GM23338 (cell line): ENCODE measurements around the gene GNA15. TPM values are rescaled to one million over a fixed set of nuclear protein-coding genes. Genes with fewer than 3 reads are reported as not detected.

Source experiments
- ATAC-seq: fragments of 200-7000 bp; cut with Tn5 transposase; 3 replicates; pipeline ENCODE4 v1.9.1; 2020
- DNase-seq: peaks from one replicate; pipeline ENCODE4 v3.0.0-alpha.2; 2015; ENCODE audit warnings: low spot score
- H2AFZ ChIP-seq: fragments of 200-600 bp; sonication (generic); 2 replicates; pipeline ENCODE4 v1.8.0; 2016; ENCODE audit warnings: antibody characterized with exemption, mild to moderate bottlenecking, moderate library complexity
- H3F3A ChIP-seq: fragments of 200-600 bp; sonication (generic); replicated peaks from 2 replicates; pipeline ENCODE4 v1.8.0; 2017; ENCODE audit warnings: antibody characterized with exemption, mixed run types, low read depth
- H3K27ac ChIP-seq: fragments of 200-600 bp; sonication (generic); 2 replicates; pipeline ENCODE4 v1.6.1; 2016; ENCODE audit warnings: low read depth
- H3K27me3 ChIP-seq: fragments of 200-600 bp; sonication (generic); 2 replicates; pipeline ENCODE4 v1.8.0; 2016; ENCODE audit warnings: mild to moderate bottlenecking, mixed run types, moderate library complexity; ENCODE audit not compliant: insufficient read depth
- H3K36me3 ChIP-seq: fragments of 200-600 bp; sonication (generic); 2 replicates; pipeline ENCODE4 v1.8.0; 2016; ENCODE audit warnings: mild to moderate bottlenecking; ENCODE audit not compliant: insufficient read depth
- H3K4me1 ChIP-seq: fragments of 200-600 bp; sonication (generic); 2 replicates; pipeline ENCODE4 v1.8.0; 2016; ENCODE audit warnings: mild to moderate bottlenecking, moderate library complexity; ENCODE audit not compliant: insufficient read depth
- H3K4me2 ChIP-seq: fragments of 200-600 bp; sonication (generic); 2 replicates; pipeline ENCODE4 v1.7.1; 2017; ENCODE audit warnings: mixed run types
- H3K4me3 ChIP-seq: fragments of 200-600 bp; sonication (generic); 2 replicates; pipeline ENCODE4 v1.6.1; 2016; ENCODE audit warnings: mixed run types
- H3K79me2 ChIP-seq: fragments of 200-600 bp; sonication (generic); replicated peaks from 2 replicates; pipeline ENCODE4 v1.8.0; 2017; ENCODE audit warnings: mild to moderate bottlenecking; ENCODE audit not compliant: insufficient read depth
- H3K9me2 ChIP-seq: fragments of 200-600 bp; sonication (generic); 2 replicates; pipeline ENCODE4 v1.8.0; 2017; ENCODE audit not compliant: insufficient read depth
- H4K20me1 ChIP-seq: fragments of 200-600 bp; sonication (generic); replicated peaks from 2 replicates; pipeline ENCODE4 v1.8.0; 2017; ENCODE audit warnings: mild to moderate bottlenecking; ENCODE audit not compliant: insufficient read depth
- H3K27ac Mint-ChIP-seq: 2 replicates; pipeline ENCODE4 v1.8.0; 2020; ENCODE audit warnings: inconsistent platforms, mild to moderate bottlenecking, moderate library complexity, mixed read lengths
- H3K27me3 Mint-ChIP-seq: 3 replicates; pipeline ENCODE4 v1.8.0; 2022; ENCODE audit warnings: low read depth, mild to moderate bottlenecking, moderate library complexity, mixed read lengths, inconsistent platforms; ENCODE audit not compliant: insufficient read depth, poor library complexity
- H3K36me3 Mint-ChIP-seq: 3 replicates; pipeline ENCODE4 v1.8.0; 2021; ENCODE audit warnings: low read depth, mild to moderate bottlenecking, inconsistent platforms, moderate library complexity, mixed read lengths
- H3K4me1 Mint-ChIP-seq: 3 replicates; pipeline ENCODE4 v1.8.0; 2020; ENCODE audit warnings: mild to moderate bottlenecking, inconsistent platforms, mixed read lengths
- H3K4me3 Mint-ChIP-seq: 3 replicates; pipeline ENCODE4 v1.8.0; 2021; ENCODE audit warnings: moderate library complexity, mild to moderate bottlenecking, inconsistent platforms, mixed read lengths
- H3K9me3 Mint-ChIP-seq: 3 replicates; pipeline ENCODE4 v1.8.0; 2020; ENCODE audit warnings: moderate library complexity, mild to moderate bottlenecking, inconsistent platforms, mixed read lengths
- EZH2phosphoT487 ChIP-seq: fragments of 200-600 bp; sonication (generic); IDR thresholded peaks from one replicate; pipeline ENCODE4 v1.8.1; 2018; ENCODE audit warnings: antibody characterized with exemption; ENCODE audit not compliant: unreplicated experiment
- polyA plus RNA-seq: library from polyadenylated mRNA; unstranded; fragments of >200 nt; fragmentation: Nextera tagmentation; extraction: Ambion mirVana; gene quantifications from 2 replicates; pipeline ENCODE4 v1.2.1, GENCODE V29; 2016
- total RNA-seq: library from RNA; depleted of rRNA; stranded (reverse); fragments of >200 nt; shearing (Covaris generic); gene quantifications from 2 replicates; pipeline ENCODE4 v1.2.3, GENCODE V29; 2014
- TF ChIP-seq, protein P1 (sequence below): fragments of 250-450 bp; sonication (Bioruptor Pico); IDR thresholded peaks from 2 replicates; pipeline ENCODE4 v1.5.0; 2020; ENCODE audit warnings: mild to moderate bottlenecking, moderate library complexity
- TF ChIP-seq, protein P2 (sequence below), 2 experiments: fragments of 200-600 bp in 1 of 2; sonication (generic) in 1 of 2; conservative IDR thresholded peaks; 2 replicates each; pipeline versions ENCODE4 v1.5.1 to v1.6.1; 2016 to 2017; ENCODE audit warnings: antibody characterized with exemption in 2 of 2, low read depth in 2 of 2, mild to moderate bottlenecking in 2 of 2, moderate library complexity in 1 of 2
- TF ChIP-seq, protein P3 (sequence below): IDR thresholded peaks from one replicate; pipeline ENCODE4 v1.6.1; 2018; ENCODE audit warnings: antibody characterized with exemption; ENCODE audit not compliant: unreplicated experiment

GNA15 gene
- total and polyA plus RNA-seq, 2 experiments from 2014 or later, result 0.14 to 0.31 TPM

DNA sequence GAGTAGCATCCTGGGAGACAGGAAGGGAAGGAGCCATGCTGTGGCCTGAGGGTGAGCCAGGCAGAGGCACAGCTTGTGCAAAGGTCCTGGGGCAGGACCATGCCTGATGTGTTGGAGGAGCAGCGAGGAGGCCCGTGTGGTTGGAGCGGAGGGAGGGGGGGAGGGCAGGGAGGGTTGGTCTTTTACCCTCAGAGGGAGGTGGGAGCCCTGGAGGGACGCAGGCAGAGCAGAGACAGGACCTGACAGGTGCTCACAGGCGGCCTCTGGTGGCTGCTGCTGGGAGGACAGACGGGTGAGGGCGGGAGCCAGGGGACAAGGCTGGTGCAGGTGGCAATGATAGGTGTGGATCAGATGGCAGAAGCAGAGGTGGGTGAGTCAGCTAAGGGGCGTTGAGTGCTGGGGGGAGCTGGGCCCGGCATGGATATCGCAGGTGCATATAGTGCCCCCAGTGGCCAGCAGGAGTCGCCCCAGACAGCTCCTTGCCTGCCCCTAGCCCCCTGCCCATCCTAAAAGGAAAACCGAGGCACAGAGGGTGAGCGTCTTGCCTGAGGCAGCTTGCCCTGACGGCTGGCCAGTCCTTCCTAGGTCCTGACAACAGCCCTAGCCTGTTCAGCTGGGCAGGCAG is 9.8 kb upstream of the GNA15 start (continued):
- TF ChIP-seq, protein P1, sequence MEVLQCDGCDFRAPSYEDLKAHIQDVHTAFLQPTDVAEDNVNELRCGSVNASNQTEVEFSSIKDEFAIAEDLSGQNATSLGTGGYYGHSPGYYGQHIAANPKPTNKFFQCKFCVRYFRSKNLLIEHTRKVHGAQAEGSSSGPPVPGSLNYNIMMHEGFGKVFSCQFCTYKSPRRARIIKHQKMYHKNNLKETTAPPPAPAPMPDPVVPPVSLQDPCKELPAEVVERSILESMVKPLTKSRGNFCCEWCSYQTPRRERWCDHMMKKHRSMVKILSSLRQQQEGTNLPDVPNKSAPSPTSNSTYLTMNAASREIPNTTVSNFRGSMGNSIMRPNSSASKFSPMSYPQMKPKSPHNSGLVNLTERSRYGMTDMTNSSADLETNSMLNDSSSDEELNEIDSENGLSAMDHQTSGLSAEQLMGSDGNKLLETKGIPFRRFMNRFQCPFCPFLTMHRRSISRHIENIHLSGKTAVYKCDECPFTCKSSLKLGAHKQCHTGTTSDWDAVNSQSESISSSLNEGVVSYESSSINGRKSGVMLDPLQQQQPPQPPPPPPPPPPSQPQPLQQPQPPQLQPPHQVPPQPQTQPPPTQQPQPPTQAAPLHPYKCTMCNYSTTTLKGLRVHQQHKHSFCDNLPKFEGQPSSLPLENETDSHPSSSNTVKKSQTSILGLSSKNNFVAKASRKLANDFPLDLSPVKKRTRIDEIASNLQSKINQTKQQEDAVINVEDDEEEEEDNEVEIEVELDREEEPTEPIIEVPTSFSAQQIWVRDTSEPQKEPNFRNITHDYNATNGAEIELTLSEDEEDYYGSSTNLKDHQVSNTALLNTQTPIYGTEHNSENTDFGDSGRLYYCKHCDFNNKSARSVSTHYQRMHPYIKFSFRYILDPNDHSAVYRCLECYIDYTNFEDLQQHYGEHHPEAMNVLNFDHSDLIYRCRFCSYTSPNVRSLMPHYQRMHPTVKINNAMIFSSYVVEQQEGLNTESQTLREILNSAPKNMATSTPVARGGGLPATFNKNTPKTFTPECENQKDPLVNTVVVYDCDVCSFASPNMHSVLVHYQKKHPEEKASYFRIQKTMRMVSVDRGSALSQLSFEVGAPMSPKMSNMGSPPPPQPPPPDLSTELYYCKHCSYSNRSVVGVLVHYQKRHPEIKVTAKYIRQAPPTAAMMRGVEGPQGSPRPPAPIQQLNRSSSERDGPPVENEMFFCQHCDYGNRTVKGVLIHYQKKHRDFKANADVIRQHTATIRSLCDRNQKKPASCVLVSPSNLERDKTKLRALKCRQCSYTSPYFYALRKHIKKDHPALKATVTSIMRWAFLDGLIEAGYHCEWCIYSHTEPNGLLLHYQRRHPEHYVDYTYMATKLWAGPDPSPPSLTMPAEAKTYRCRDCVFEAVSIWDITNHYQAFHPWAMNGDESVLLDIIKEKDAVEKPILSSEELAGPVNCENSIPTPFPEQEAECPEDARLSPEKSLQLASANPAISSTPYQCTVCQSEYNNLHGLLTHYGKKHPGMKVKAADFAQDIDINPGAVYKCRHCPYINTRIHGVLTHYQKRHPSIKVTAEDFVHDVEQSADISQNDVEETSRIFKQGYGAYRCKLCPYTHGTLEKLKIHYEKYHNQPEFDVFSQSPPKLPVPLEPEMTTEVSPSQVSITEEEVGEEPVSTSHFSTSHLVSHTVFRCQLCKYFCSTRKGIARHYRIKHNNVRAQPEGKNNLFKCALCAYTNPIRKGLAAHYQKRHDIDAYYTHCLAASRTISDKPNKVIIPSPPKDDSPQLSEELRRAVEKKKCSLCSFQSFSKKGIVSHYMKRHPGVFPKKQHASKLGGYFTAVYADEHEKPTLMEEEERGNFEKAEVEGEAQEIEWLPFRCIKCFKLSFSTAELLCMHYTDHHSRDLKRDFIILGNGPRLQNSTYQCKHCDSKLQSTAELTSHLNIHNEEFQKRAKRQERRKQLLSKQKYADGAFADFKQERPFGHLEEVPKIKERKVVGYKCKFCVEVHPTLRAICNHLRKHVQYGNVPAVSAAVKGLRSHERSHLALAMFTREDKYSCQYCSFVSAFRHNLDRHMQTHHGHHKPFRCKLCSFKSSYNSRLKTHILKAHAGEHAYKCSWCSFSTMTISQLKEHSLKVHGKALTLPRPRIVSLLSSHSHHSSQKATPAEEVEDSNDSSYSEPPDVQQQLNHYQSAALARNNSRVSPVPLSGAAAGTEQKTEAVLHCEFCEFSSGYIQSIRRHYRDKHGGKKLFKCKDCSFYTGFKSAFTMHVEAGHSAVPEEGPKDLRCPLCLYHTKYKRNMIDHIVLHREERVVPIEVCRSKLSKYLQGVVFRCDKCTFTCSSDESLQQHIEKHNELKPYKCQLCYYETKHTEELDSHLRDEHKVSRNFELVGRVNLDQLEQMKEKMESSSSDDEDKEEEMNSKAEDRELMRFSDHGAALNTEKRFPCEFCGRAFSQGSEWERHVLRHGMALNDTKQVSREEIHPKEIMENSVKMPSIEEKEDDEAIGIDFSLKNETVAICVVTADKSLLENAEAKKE (CRISPR knock-in tag), result no peak
- no peak for TF ChIP-seq EZH2phosphoT487

DNA sequence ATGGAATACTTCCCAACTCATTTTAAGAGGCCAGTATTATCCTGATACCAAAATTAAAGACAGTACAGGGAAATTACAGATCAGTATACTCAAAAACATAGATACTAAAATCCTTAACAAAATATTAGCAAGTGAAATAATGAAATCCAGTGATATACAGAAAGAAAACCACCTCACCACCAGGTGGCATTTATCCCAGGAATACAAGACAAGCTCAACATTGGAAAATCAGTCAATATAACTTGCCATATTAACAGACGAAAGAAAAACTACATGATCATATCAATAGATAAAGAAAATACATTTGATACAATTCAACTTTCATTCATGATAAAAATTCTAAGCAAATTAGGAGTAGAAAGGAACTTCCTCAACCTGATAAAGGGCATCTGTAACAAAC is 6.7 kb upstream of the GNA15 start:
- Histone ChIP-seq H3K27ac (no peak overlapping the region), H3F3A (no peaks in the 10 kb centered on the region), H3K27me3 (no peaks in the 10 kb centered on the region), H3K79me2 (no peaks in the 10 kb centered on the region), H3K4me1 (no peaks in the 10 kb centered on the region; the same call in 1 of the 2 replicates), H3K36me3 (no peaks in the 10 kb centered on the region), H2AFZ (no peak overlapping the region), H3K4me3 (no peak overlapping the region), H3K4me2 (no peak overlapping the region), H4K20me1 (no peaks in the 10 kb centered on the region), H3K9me2 (no peaks in the 10 kb centered on the region)
- TF ChIP-seq, protein P2, sequence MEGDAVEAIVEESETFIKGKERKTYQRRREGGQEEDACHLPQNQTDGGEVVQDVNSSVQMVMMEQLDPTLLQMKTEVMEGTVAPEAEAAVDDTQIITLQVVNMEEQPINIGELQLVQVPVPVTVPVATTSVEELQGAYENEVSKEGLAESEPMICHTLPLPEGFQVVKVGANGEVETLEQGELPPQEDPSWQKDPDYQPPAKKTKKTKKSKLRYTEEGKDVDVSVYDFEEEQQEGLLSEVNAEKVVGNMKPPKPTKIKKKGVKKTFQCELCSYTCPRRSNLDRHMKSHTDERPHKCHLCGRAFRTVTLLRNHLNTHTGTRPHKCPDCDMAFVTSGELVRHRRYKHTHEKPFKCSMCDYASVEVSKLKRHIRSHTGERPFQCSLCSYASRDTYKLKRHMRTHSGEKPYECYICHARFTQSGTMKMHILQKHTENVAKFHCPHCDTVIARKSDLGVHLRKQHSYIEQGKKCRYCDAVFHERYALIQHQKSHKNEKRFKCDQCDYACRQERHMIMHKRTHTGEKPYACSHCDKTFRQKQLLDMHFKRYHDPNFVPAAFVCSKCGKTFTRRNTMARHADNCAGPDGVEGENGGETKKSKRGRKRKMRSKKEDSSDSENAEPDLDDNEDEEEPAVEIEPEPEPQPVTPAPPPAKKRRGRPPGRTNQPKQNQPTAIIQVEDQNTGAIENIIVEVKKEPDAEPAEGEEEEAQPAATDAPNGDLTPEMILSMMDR (conservative IDR thresholded peaks at IDR 0.05; ENCODE audit: low read depth in 2 of 2), result peak; percentile 52 to 70
- TF ChIP-seq, protein P3, sequence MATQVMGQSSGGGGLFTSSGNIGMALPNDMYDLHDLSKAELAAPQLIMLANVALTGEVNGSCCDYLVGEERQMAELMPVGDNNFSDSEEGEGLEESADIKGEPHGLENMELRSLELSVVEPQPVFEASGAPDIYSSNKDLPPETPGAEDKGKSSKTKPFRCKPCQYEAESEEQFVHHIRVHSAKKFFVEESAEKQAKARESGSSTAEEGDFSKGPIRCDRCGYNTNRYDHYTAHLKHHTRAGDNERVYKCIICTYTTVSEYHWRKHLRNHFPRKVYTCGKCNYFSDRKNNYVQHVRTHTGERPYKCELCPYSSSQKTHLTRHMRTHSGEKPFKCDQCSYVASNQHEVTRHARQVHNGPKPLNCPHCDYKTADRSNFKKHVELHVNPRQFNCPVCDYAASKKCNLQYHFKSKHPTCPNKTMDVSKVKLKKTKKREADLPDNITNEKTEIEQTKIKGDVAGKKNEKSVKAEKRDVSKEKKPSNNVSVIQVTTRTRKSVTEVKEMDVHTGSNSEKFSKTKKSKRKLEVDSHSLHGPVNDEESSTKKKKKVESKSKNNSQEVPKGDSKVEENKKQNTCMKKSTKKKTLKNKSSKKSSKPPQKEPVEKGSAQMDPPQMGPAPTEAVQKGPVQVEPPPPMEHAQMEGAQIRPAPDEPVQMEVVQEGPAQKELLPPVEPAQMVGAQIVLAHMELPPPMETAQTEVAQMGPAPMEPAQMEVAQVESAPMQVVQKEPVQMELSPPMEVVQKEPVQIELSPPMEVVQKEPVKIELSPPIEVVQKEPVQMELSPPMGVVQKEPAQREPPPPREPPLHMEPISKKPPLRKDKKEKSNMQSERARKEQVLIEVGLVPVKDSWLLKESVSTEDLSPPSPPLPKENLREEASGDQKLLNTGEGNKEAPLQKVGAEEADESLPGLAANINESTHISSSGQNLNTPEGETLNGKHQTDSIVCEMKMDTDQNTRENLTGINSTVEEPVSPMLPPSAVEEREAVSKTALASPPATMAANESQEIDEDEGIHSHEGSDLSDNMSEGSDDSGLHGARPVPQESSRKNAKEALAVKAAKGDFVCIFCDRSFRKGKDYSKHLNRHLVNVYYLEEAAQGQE, result no peak
- Mint-ChIP-seq H3K36me3 (no peaks in the 10 kb centered on the region), H3K27ac (no peak overlapping the region), H3K9me3 (no peaks in the 10 kb centered on the region), H3K4me1 (peaks cover 8% of the 10 kb centered on the region; the same call in 2 of the 3 replicates), H3K4me3 (no peak overlapping the region), H3K27me3 (peaks cover 7% of the 10 kb centered on the region)
- DNase-seq, result peak; percentile 55
- ATAC-seq, result no peak
